ENCODE measurements around the gene DAAM1.

Gene DAAM1

DNA sequence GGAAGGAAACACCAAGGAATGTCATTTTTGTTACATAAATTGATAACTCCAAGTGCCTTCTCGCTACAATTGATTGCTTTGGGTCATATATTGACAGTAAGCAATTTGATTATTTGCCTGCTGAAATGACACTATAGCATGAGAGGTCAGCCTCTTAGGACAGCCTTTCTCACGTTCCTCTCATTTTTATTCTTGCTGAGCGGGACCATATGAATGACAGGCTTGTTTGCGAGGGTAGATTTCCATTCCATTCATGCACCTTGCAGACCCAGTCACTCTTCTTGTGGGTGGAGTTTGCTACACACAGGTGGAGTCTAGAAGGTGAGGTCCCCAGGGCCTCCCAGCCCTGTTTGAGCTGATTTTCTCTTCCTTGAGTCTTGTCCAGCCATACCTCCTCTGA, 27.3 kb downstream of the DAAM1 start:
- Histone ChIP-seq H3K36me3 (ENCODE audit: insufficient read depth, low read length) (no peaks in the 10 kb centered on the region), H3K4me1 (ENCODE audit: control insufficient read depth, insufficient read depth, low read length, unreplicated experiment) (peaks cover 20% of the 10 kb centered on the region)

DNA sequence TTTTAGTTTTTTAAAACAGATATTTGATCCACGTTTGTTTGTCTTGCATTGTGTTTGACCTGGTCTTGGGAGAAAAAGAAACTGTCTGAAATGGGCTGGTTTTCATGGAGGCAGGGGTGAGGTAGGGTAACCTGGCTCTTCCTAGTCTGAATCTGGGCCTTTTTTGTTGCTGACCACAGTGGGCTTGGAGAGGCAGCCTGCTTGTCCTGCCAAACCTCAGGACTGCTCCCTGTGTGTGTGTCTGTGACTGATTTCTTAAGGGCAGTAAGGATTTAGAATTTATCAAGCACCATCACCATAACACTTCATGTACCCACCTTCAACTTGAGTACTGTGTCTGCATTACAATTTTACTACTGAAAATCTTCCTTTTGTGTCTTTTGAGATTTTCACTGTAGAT, 28.5 kb downstream of the DAAM1 start:
- Histone ChIP-seq H3K79me2 (ENCODE audit: control insufficient read depth, insufficient read depth, low read length, unreplicated experiment) (peaks cover 29% of the 10 kb centered on the region), H3K36me3 (ENCODE audit: insufficient read depth, low read length) (no peaks in the 10 kb centered on the region)

More for the DNA sequence above, 27.3 kb downstream of the DAAM1 start:
- H2AFZ ChIP-seq (ENCODE audit: low read length, unreplicated experiment): no peak overlapping the region
- no peaks in the 10 kb centered on the region for H3K27me3 ChIP-seq (ENCODE audit: insufficient read depth, low read length)
- H3K4me3 ChIP-seq (ENCODE audit: low read depth, low read length): no peak overlapping the region
- H3K79me2 ChIP-seq (ENCODE audit: control insufficient read depth, insufficient read depth, low read length, unreplicated experiment): peaks cover 38% of the 10 kb centered on the region
- no peak overlapping the region for H3K27ac ChIP-seq (ENCODE audit: low read depth, low read length)

GRCh38 chr14:59221568-59221967, 33.1 kb downstream of the DAAM1 start:
- Histone ChIP-seq H3K27ac (ENCODE audit: low read depth, low read length) (no peak overlapping the region), H3K4me1 (ENCODE audit: control insufficient read depth, insufficient read depth, low read length, unreplicated experiment) (no peaks in the 10 kb centered on the region), H3K79me2 (ENCODE audit: control insufficient read depth, insufficient read depth, low read length, unreplicated experiment) (peaks cover 18% of the 10 kb centered on the region), H3K27me3 (ENCODE audit: insufficient read depth, low read length) (no peaks in the 10 kb centered on the region), H2AFZ (ENCODE audit: low read length, unreplicated experiment) (no peak overlapping the region), H3K4me3 (ENCODE audit: low read depth, low read length) (no peak overlapping the region), H3K36me3 (ENCODE audit: insufficient read depth, low read length) (no peaks in the 10 kb centered on the region)

More for the DNA sequence above, 28.5 kb downstream of the DAAM1 start:
- no peak overlapping the region for H2AFZ ChIP-seq (ENCODE audit: low read length, unreplicated experiment)
- no peak overlapping the region for H3K4me3 ChIP-seq (ENCODE audit: low read depth, low read length)
- H3K4me1 ChIP-seq (ENCODE audit: control insufficient read depth, insufficient read depth, low read length, unreplicated experiment): peaks cover 13% of the 10 kb centered on the region
- no peak overlapping the region for H3K27ac ChIP-seq (ENCODE audit: low read depth, low read length)
- H3K27me3 ChIP-seq (ENCODE audit: insufficient read depth, low read length): no peaks in the 10 kb centered on the region

GRCh38 chr14:59224341-59224740, 35.9 kb downstream of the DAAM1 start:
- Histone ChIP-seq H3K27me3 (ENCODE audit: insufficient read depth, low read length) (no peaks in the 10 kb centered on the region), H3K79me2 (ENCODE audit: control insufficient read depth, insufficient read depth, low read length, unreplicated experiment) (peaks cover 22% of the 10 kb centered on the region), H3K4me1 (ENCODE audit: control insufficient read depth, insufficient read depth, low read length, unreplicated experiment) (no peaks in the 10 kb centered on the region), H3K27ac (ENCODE audit: low read depth, low read length) (no peak overlapping the region), H2AFZ (ENCODE audit: low read length, unreplicated experiment) (no peak overlapping the region), H3K36me3 (ENCODE audit: insufficient read depth, low read length) (no peaks in the 10 kb centered on the region), H3K4me3 (ENCODE audit: low read depth, low read length) (no peak overlapping the region)

DNA sequence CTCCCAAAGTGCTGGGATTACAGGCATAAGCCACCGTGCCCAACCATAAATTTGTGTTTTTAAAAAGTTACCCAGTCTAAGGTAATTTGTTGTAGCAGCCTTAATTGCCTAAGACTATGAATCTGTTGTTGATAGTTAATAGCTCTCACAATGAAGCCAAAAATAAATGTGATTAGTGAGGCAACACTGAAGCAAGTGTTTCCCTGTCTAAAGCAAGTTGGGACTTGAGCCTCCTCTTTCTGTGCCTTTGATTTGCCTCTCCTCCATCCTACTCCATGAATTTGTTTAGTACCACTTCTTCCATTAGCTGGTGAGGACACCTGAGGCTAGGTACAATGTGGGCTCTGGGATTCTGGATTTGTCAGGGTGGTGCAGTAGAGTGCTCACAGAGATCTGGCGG, 36.8 kb downstream of the DAAM1 start:
- Histone ChIP-seq H2AFZ (ENCODE audit: low read length, unreplicated experiment) (no peak overlapping the region), H3K27me3 (ENCODE audit: insufficient read depth, low read length) (no peaks in the 10 kb centered on the region), H3K4me1 (ENCODE audit: control insufficient read depth, insufficient read depth, low read length, unreplicated experiment) (no peaks in the 10 kb centered on the region), H3K36me3 (ENCODE audit: insufficient read depth, low read length) (no peaks in the 10 kb centered on the region), H3K27ac (ENCODE audit: low read depth, low read length) (no peak overlapping the region), H3K79me2 (ENCODE audit: control insufficient read depth, insufficient read depth, low read length, unreplicated experiment) (peaks cover 20% of the 10 kb centered on the region), H3K4me3 (ENCODE audit: low read depth, low read length) (no peak overlapping the region)

DNA sequence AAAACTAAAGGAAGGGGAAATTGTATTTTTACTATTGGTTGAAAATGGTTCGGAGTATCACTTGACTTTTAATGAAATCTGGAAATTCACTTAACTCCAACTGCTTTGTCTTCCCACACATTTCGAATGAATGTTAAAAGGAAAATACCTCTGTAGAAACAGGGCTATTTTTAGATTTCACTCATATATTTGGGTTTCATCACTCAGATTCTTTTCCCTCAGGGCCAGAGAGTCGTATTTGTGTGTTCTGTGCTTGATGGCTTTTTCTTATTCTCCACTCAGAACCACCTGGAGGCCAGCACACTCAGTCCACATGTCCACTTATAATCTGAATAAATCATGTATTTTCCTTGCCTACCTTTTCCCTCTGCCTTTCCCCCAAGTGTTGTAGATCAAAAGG, 40.0 kb downstream of the DAAM1 start:
- no peaks in the 10 kb centered on the region for H3K36me3 ChIP-seq (ENCODE audit: insufficient read depth, low read length)
- peaks cover 22% of the 10 kb centered on the region for H3K79me2 ChIP-seq (ENCODE audit: control insufficient read depth, insufficient read depth, low read length, unreplicated experiment)
- H3K27ac ChIP-seq (ENCODE audit: low read depth, low read length): no peak overlapping the region
- no peak overlapping the region for H2AFZ ChIP-seq (ENCODE audit: low read length, unreplicated experiment)
- no peak overlapping the region for H3K4me3 ChIP-seq (ENCODE audit: low read depth, low read length)
- H3K4me1 ChIP-seq (ENCODE audit: control insufficient read depth, insufficient read depth, low read length, unreplicated experiment): no peaks in the 10 kb centered on the region
- no peaks in the 10 kb centered on the region for H3K27me3 ChIP-seq (ENCODE audit: insufficient read depth, low read length)

DNA sequence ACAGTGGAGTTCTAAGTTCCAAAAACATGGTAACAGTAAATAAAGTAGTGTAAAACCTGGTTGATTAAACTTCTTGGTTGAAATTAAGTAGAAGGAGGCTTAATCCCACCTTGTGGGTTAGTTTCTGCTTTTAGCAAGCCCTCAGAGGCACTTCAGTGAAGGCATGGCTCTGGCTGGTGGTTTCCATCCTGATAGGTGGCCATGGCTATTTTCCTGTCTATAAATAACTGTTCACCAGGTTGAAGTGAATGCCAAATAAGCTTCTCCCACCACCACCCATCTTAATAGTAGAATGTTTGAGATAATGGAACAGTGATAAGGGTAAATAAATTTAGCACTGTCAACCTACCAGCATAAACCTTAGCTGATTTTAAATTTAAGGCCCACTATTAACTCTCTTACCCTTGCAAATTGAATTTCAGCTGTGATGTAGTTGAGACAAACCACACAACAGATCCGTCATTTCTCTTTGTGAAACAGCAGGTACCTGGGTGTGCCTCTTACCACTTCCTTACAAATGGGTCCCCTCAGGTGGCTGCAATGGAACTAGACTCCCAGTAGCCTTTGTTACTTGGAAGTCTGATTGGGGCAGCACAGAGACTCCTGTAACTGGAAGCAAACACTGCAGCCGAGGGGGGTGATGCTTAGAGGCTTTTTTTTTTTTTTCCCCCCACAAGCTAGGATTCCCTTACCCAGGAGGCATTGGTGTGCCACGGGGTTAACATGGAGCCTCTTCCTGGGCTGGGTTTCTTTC, 41.4 kb downstream of the DAAM1 start:
- Histone ChIP-seq H2AFZ (ENCODE audit: low read length, unreplicated experiment) (no peak overlapping the region), H3K4me3 (ENCODE audit: low read depth, low read length) (no peak overlapping the region), H3K4me1 (ENCODE audit: control insufficient read depth, insufficient read depth, low read length, unreplicated experiment) (no peaks in the 10 kb centered on the region), H3K27ac (ENCODE audit: low read depth, low read length) (no peak overlapping the region), H3K27me3 (ENCODE audit: insufficient read depth, low read length) (no peaks in the 10 kb centered on the region), H3K79me2 (ENCODE audit: control insufficient read depth, insufficient read depth, low read length, unreplicated experiment) (peaks cover 17% of the 10 kb centered on the region), H3K36me3 (ENCODE audit: insufficient read depth, low read length) (no peaks in the 10 kb centered on the region)

- no peak overlapping the region for H2AFZ ChIP-seq (ENCODE audit: low read length, unreplicated experiment)
- no peaks in the 10 kb centered on the region for H3K27me3 ChIP-seq (ENCODE audit: insufficient read depth, low read length)
- H3K4me1 ChIP-seq (ENCODE audit: control insufficient read depth, insufficient read depth, low read length, unreplicated experiment): no peaks in the 10 kb centered on the region
- no peak overlapping the region for H3K27ac ChIP-seq (ENCODE audit: low read depth, low read length)
- H3K79me2 ChIP-seq (ENCODE audit: control insufficient read depth, insufficient read depth, low read length, unreplicated experiment): peaks cover 18% of the 10 kb centered on the region
- H3K36me3 ChIP-seq (ENCODE audit: insufficient read depth, low read length): no peaks in the 10 kb centered on the region
- H3K4me3 ChIP-seq (ENCODE audit: low read depth, low read length): no peak overlapping the region
Observed at GRCh38 chr14:59236195-59236594, 47.7 kb downstream of the DAAM1 start.

- no peak overlapping the region for H2AFZ ChIP-seq (ENCODE audit: low read length, unreplicated experiment)
- no peaks in the 10 kb centered on the region for H3K36me3 ChIP-seq (ENCODE audit: insufficient read depth, low read length)
- no peak overlapping the region for H3K4me3 ChIP-seq (ENCODE audit: low read depth, low read length)
- no peak overlapping the region for H3K27ac ChIP-seq (ENCODE audit: low read depth, low read length)
- no peaks in the 10 kb centered on the region for H3K27me3 ChIP-seq (ENCODE audit: insufficient read depth, low read length)
- H3K4me1 ChIP-seq (ENCODE audit: control insufficient read depth, insufficient read depth, low read length, unreplicated experiment): no peaks in the 10 kb centered on the region
- H3K79me2 ChIP-seq (ENCODE audit: control insufficient read depth, insufficient read depth, low read length, unreplicated experiment): peaks cover 12% of the 10 kb centered on the region
Observed at GRCh38 chr14:59238216-59238615, 49.7 kb downstream of the DAAM1 start.

- H3K27me3 ChIP-seq (ENCODE audit: insufficient read depth, low read length): no peaks in the 10 kb centered on the region
- H2AFZ ChIP-seq (ENCODE audit: low read length, unreplicated experiment): no peak overlapping the region
- H3K79me2 ChIP-seq (ENCODE audit: control insufficient read depth, insufficient read depth, low read length, unreplicated experiment): peaks cover 12% of the 10 kb centered on the region
- H3K4me3 ChIP-seq (ENCODE audit: low read depth, low read length): no peak overlapping the region
- no peaks in the 10 kb centered on the region for H3K36me3 ChIP-seq (ENCODE audit: insufficient read depth, low read length)
- no peaks in the 10 kb centered on the region for H3K4me1 ChIP-seq (ENCODE audit: control insufficient read depth, insufficient read depth, low read length, unreplicated experiment)
- H3K27ac ChIP-seq (ENCODE audit: low read depth, low read length): no peak overlapping the region
Observed at GRCh38 chr14:59239022-59239421, 50.6 kb downstream of the DAAM1 start.

- Histone ChIP-seq H3K27me3 (ENCODE audit: insufficient read depth, low read length) (no peaks in the 10 kb centered on the region), H3K36me3 (ENCODE audit: insufficient read depth, low read length) (no peaks in the 10 kb centered on the region), H3K4me3 (ENCODE audit: low read depth, low read length) (no peak overlapping the region), H3K79me2 (ENCODE audit: control insufficient read depth, insufficient read depth, low read length, unreplicated experiment) (peaks cover 16% of the 10 kb centered on the region), H2AFZ (ENCODE audit: low read length, unreplicated experiment) (no peak overlapping the region), H3K27ac (ENCODE audit: low read depth, low read length) (no peak overlapping the region), H3K4me1 (ENCODE audit: control insufficient read depth, insufficient read depth, low read length, unreplicated experiment) (no peaks in the 10 kb centered on the region)
Observed at GRCh38 chr14:59240356-59240755, 51.9 kb downstream of the DAAM1 start.
